22Rv1 (cell line): ENCODE results near the gene TRIM9.

Experiments
- H3K27ac ChIP-seq: fragments of 450-650 bp; 2 replicates; pipeline ENCODE4 v1.5.1; 2017
- CTCF ChIP-seq: fragments of 450-650 bp; IDR thresholded peaks from 2 replicates; pipeline ENCODE4 v1.5.1; 2017; ENCODE audit warnings: mild to moderate bottlenecking
- ZFX ChIP-seq: fragments of 450-650 bp; IDR thresholded peaks from 2 replicates; pipeline ENCODE4 v1.6.1; 2017; ENCODE audit warnings: antibody characterized with exemption, borderline replicate concordance

TRIM9 gene

GRCh38 chr14:51020024-51020710 is 74.7 kb downstream of the TRIM9 start:
- no peak for TF ChIP-seq CTCF
- no peak for TF ChIP-seq ZFX
- H3K27ac ChIP-seq: no peak overlapping the region

- TF ChIP-seq CTCF: no peak
- no peak for TF ChIP-seq ZFX
- no peak overlapping the region for H3K27ac ChIP-seq
Measured at GRCh38 chr14:51019089-51019488, 75.8 kb downstream of the TRIM9 start.

GRCh38 chr14:51018521-51018920 is 76.4 kb downstream of the TRIM9 start:
- TF ChIP-seq CTCF: no peak
- no peak for TF ChIP-seq ZFX
- no peak overlapping the region for H3K27ac ChIP-seq

GRCh38 chr14:51014625-51015024 is 80.3 kb downstream of the TRIM9 start:
- H3K27ac ChIP-seq: no peak overlapping the region
- TF ChIP-seq CTCF: no peak
- TF ChIP-seq ZFX: no peak

GRCh38 chr14:51014086-51014485 is 80.8 kb downstream of the TRIM9 start:
- no peak for TF ChIP-seq CTCF
- TF ChIP-seq ZFX: no peak
- no peak overlapping the region for H3K27ac ChIP-seq

GRCh38 chr14:51012055-51012454 is 82.8 kb downstream of the TRIM9 start:
- H3K27ac ChIP-seq: no peak overlapping the region
- TF ChIP-seq CTCF (no peak), ZFX (no peak)

GRCh38 chr14:51008446-51008845 is 86.5 kb downstream of the TRIM9 start:
- no peak overlapping the region for H3K27ac ChIP-seq
- TF ChIP-seq ZFX (no peak), CTCF (no peak)
